Mammary epithelial cell (primary cell): ENCODE measurements around the gene STXBP5.

Experiments used
- CTCF ChIP-seq, 2 donors: IDR thresholded peaks in 1 of 2; conservative IDR thresholded peaks in 1 of 2; 2 replicates each; pipeline ENCODE4 v1.5.1; 2011 to 2012; ENCODE audit warnings: inconsistent platforms in 2 of 2, low read length in 2 of 2, mild to moderate bottlenecking in 2 of 2, control low read depth in 1 of 2, low read depth in 1 of 2; ENCODE audit not compliant: insufficient read depth in 1 of 2; ENCODE audit errors: extremely low read depth in 1 of 2
- EZH2 ChIP-seq: IDR thresholded peaks from 2 replicates; pipeline ENCODE4 v1.6.1; 2012; ENCODE audit warnings: low read length, inconsistent platforms, borderline replicate concordance

- TF ChIP-seq EZH2, result no peak
- TF ChIP-seq CTCF (conservative IDR thresholded peaks at IDR 0.05 in 1 of 2, IDR thresholded peaks at IDR 0.05 in 1 of 2; ENCODE audit: extremely low read depth in 1 of 2, insufficient read depth in 1 of 2, low read depth in 1 of 2, low read length in 2 of 2), result no peak
Measured at GRCh38 chr6:147429794-147430193, 225.6 kb downstream of the STXBP5 start.
